H9 (cell line): ENCODE data around the gene ATAT1. TPM values are rescaled to one million over a fixed set of nuclear protein-coding genes. Genes with fewer than 3 reads are reported as not detected.

ENCODE experiments used
- DNase-seq: peaks from one replicate; pipeline ENCODE4 v3.0.0-alpha.2; 2017
- H2AFZ ChIP-seq: one replicate; pipeline ENCODE4 v1.6.1; 2013; ENCODE audit warnings: mild to moderate bottlenecking, low read length, control low read depth, moderate library complexity
- H2AK5ac ChIP-seq: 2 replicates; pipeline ENCODE4 v1.6.1; 2013; ENCODE audit warnings: low read length, control low read depth, mixed read lengths; ENCODE audit not compliant: insufficient read length
- H2BK120ac ChIP-seq: one replicate; pipeline ENCODE4 v1.6.1; 2013; ENCODE audit warnings: low read depth, mild to moderate bottlenecking, low read length, control low read depth, inconsistent platforms; ENCODE audit not compliant: poor library complexity, severe bottlenecking
- H2BK12ac ChIP-seq: 2 replicates; pipeline ENCODE4 v1.6.1; 2013; ENCODE audit warnings: low read length, control low read depth, mixed read lengths, low read depth; ENCODE audit not compliant: insufficient read length
- H2BK15ac ChIP-seq: 2 replicates; pipeline ENCODE4 v1.6.1; 2013; ENCODE audit warnings: low read depth, low read length, control low read depth
- H2BK20ac ChIP-seq: one replicate; pipeline ENCODE4 v1.6.1; 2013; ENCODE audit warnings: low read depth, mild to moderate bottlenecking, low read length, control low read depth, inconsistent platforms; ENCODE audit not compliant: poor library complexity, severe bottlenecking
- H2BK5ac ChIP-seq: 2 replicates; pipeline ENCODE4 v1.6.1; 2013; ENCODE audit warnings: low read length, control low read depth, mixed read lengths; ENCODE audit not compliant: insufficient read length
- H3K14ac ChIP-seq: 2 replicates; pipeline ENCODE4 v1.6.1; 2013; ENCODE audit warnings: low read length, control low read depth; ENCODE audit not compliant: insufficient read depth
- H3K18ac ChIP-seq: 2 replicates; pipeline ENCODE4 v1.6.1; 2013; ENCODE audit warnings: low read depth, mild to moderate bottlenecking, mixed read lengths, low read length, control low read depth; ENCODE audit not compliant: insufficient read length
- H3K23ac ChIP-seq: 2 replicates; pipeline ENCODE4 v1.6.1; 2013; ENCODE audit warnings: low read length, control low read depth, mixed read lengths, low read depth; ENCODE audit not compliant: insufficient read length
- H3K23me2 ChIP-seq: 2 replicates; pipeline ENCODE4 v1.6.1; 2013; ENCODE audit warnings: low read depth, mild to moderate bottlenecking, mixed read lengths, low read length, control low read depth; ENCODE audit not compliant: insufficient read length, poor library complexity, severe bottlenecking
- H3K27ac ChIP-seq: 2 replicates; pipeline ENCODE4 v1.5.1; 2013; ENCODE audit warnings: low read length, control low read depth, mixed read lengths, low read depth; ENCODE audit not compliant: insufficient read length
- H3K27me3 ChIP-seq: 2 replicates; pipeline ENCODE4 v1.6.1; 2013; ENCODE audit warnings: low read length, control low read depth, inconsistent platforms; ENCODE audit not compliant: insufficient read depth
- H3K4ac ChIP-seq: 2 replicates; pipeline ENCODE4 v1.6.1; 2013; ENCODE audit warnings: low read depth, mild to moderate bottlenecking, control low read depth, inconsistent platforms, low read length, moderate library complexity
- H3K4me1 ChIP-seq: 2 replicates; pipeline ENCODE4 v1.6.1; 2013; ENCODE audit warnings: low read length, control low read depth, inconsistent platforms; ENCODE audit not compliant: insufficient read depth
- H3K4me2 ChIP-seq: 2 replicates; pipeline ENCODE4 v1.6.1; 2013; ENCODE audit warnings: low read length, control low read depth, mixed read lengths; ENCODE audit not compliant: insufficient read length, insufficient read depth
- H3K56ac ChIP-seq: 2 replicates; pipeline ENCODE4 v1.6.1; 2013; ENCODE audit warnings: low read depth, mild to moderate bottlenecking, mixed read lengths, low read length, control low read depth; ENCODE audit not compliant: insufficient read length
- H3K79me1 ChIP-seq: 2 replicates; pipeline ENCODE4 v1.6.1; 2013; ENCODE audit warnings: low read depth, mild to moderate bottlenecking, moderate library complexity, low read length, control low read depth, inconsistent platforms; ENCODE audit not compliant: insufficient read depth, poor library complexity, severe bottlenecking
- H3K79me2 ChIP-seq: 2 replicates; pipeline ENCODE4 v1.6.1; 2013; ENCODE audit warnings: low read length, control low read depth, inconsistent platforms; ENCODE audit not compliant: insufficient read depth
- H3K9ac ChIP-seq: 2 replicates; pipeline ENCODE4 v1.6.1; 2013; ENCODE audit warnings: low read length, control low read depth, mixed read lengths; ENCODE audit not compliant: insufficient read length; ENCODE audit errors: extremely low read depth
- H3K9me3 ChIP-seq: one replicate; pipeline ENCODE4 v1.6.1; 2013; ENCODE audit warnings: low read depth, low read length, inconsistent platforms; ENCODE audit not compliant: control insufficient read depth
- H3T11ph ChIP-seq: one replicate; pipeline ENCODE4 v1.6.1; 2013; ENCODE audit warnings: mild to moderate bottlenecking, low read length, control low read depth, inconsistent platforms
- H4K20me1 ChIP-seq: one replicate; pipeline ENCODE4 v1.6.1; 2013; ENCODE audit not compliant: control insufficient read depth, insufficient read length, insufficient read depth
- H4K5ac ChIP-seq: 2 replicates; pipeline ENCODE4 v1.6.1; 2013; ENCODE audit warnings: low read depth, mild to moderate bottlenecking, mixed read lengths, low read length, control low read depth; ENCODE audit not compliant: insufficient read length
- H4K8ac ChIP-seq: replicated peaks from 2 replicates; pipeline ENCODE4 v1.6.1; 2013; ENCODE audit warnings: low read length, control low read depth, mixed read lengths, low read depth; ENCODE audit not compliant: insufficient read length
- H4K91ac ChIP-seq: 2 replicates; pipeline ENCODE4 v1.6.1; 2013; ENCODE audit warnings: low read depth, mild to moderate bottlenecking, moderate library complexity, mixed read lengths, low read length, control low read depth; ENCODE audit not compliant: insufficient read length
- H3K27ac Mint-ChIP-seq, 3 experiments: 2 replicates in 2 of 3; 3 replicates in 1 of 3; pipeline ENCODE4 v1.8.0; 2020 to 2021; ENCODE audit warnings: mixed read lengths in 3 of 3, mild to moderate bottlenecking in 1 of 3, moderate library complexity in 1 of 3
- H3K27me3 Mint-ChIP-seq: 2 replicates; pipeline ENCODE4 v1.8.0; 2021; ENCODE audit warnings: low read depth, mild to moderate bottlenecking, moderate library complexity, mixed read lengths
- H3K36me3 Mint-ChIP-seq, 3 experiments: 2 replicates in 2 of 3; 3 replicates in 1 of 3; pipeline ENCODE4 v1.8.0; 2020 to 2021; ENCODE audit warnings: low read depth in 3 of 3, mixed read lengths in 3 of 3; ENCODE audit not compliant: insufficient read depth in 1 of 3
- H3K4me1 Mint-ChIP-seq, 2 experiments: 2 replicates each; pipeline ENCODE4 v1.8.0; 2020; ENCODE audit warnings: mixed read lengths in 2 of 2
- H3K4me3 Mint-ChIP-seq, 2 experiments: 2 replicates in 1 of 2; 3 replicates in 1 of 2; pipeline ENCODE4 v1.8.0; 2020 to 2021; ENCODE audit warnings: mild to moderate bottlenecking in 2 of 2, mixed read lengths in 2 of 2, moderate library complexity in 1 of 2
- H3K9me3 Mint-ChIP-seq, 2 experiments: 2 replicates in 1 of 2; 3 replicates in 1 of 2; pipeline ENCODE4 v1.8.0; 2020; ENCODE audit warnings: mild to moderate bottlenecking in 2 of 2, mixed read lengths in 2 of 2, moderate library complexity in 1 of 2
- WGBS: extraction: QIAGEN DNeasy Blood & Tissue Kit; methylation state at CpG from one replicate; pipeline ENCODE4 v1.1.7; 2013; ENCODE audit warnings: missing lambda C conversion rate, low lambda C conversion rate, mixed read lengths; ENCODE audit not compliant: insufficient read length; ENCODE audit errors: extremely low coverage; 5-methylcytosine and 5-hydroxymethylcytosine counted together
- total RNA-seq: library from RNA; stranded (reverse); gene quantifications from 2 replicates; pipeline ENCODE4 v1.2.1, GENCODE V29; 2021
- TF ChIP-seq, protein P1 (sequence below): fragments of 200-600 bp; sonication (generic); conservative IDR thresholded peaks from 3 replicates; pipeline ENCODE4 v1.8.0; 2021; ENCODE audit warnings: antibody characterized with exemption, mild to moderate bottlenecking

ATAT1 gene
- total RNA-seq, 1 experiment from 2014 or later, result 20.1 TPM

DNA sequence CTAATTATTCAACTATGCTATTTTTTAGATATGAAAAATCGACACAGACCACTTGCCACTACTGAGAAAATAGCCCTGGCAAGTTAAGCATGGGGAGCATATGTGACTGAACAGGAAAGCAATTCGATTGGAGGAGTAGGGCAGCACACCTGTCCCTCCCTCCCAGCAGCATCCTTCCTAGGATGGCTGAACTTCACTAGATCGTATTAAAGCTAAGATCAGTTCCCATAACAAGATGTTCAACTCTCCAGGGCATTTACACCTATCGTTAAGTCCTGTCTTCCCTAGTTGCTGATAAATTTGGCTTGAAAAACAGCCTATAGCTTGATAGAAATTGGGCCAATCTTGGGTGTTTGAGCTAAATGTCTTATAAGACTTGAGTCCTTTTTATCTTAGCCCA is 16.6 kb upstream of the ATAT1 start:
- Histone ChIP-seq H3K23ac (no peak overlapping the region), H4K91ac (no peak overlapping the region), H3K9me3 (no peaks in the 10 kb centered on the region), H4K5ac (no peak overlapping the region), H2BK20ac (no peak overlapping the region), H3K23me2 (peaks cover 4% of the 10 kb centered on the region), H3K4me1 (peaks cover 4% of the 10 kb centered on the region; the same call in 1 of the 2 replicates), H3K14ac (no peak overlapping the region), H3K9ac (no peak overlapping the region), H3T11ph (no peak overlapping the region), H4K8ac (no peak overlapping the region), H3K27me3 (no peaks in the 10 kb centered on the region), H2AFZ (no peak overlapping the region), H3K27ac (no peak overlapping the region), H2AK5ac (no peak overlapping the region), H4K20me1 (no peaks in the 10 kb centered on the region), H3K56ac (no peak overlapping the region), H3K4me2 (no peak overlapping the region), H2BK5ac (no peak overlapping the region), H2BK12ac (no peak overlapping the region), H3K4ac (no peak overlapping the region), H3K79me2 (no peaks in the 10 kb centered on the region), H3K79me1 (no peaks in the 10 kb centered on the region), H2BK120ac (no peak overlapping the region), H2BK15ac (no peak overlapping the region), H3K18ac (no peak overlapping the region)
- H3K9me3 Mint-ChIP-seq, result no peaks in the 10 kb centered on the region; a peak in 1 of 5 replicates
- H3K27ac Mint-ChIP-seq, result peak overlapping the region in 1 of 3 experiments; percentile 38; a peak in 1 of 7 replicates
- TF ChIP-seq, protein P1, sequence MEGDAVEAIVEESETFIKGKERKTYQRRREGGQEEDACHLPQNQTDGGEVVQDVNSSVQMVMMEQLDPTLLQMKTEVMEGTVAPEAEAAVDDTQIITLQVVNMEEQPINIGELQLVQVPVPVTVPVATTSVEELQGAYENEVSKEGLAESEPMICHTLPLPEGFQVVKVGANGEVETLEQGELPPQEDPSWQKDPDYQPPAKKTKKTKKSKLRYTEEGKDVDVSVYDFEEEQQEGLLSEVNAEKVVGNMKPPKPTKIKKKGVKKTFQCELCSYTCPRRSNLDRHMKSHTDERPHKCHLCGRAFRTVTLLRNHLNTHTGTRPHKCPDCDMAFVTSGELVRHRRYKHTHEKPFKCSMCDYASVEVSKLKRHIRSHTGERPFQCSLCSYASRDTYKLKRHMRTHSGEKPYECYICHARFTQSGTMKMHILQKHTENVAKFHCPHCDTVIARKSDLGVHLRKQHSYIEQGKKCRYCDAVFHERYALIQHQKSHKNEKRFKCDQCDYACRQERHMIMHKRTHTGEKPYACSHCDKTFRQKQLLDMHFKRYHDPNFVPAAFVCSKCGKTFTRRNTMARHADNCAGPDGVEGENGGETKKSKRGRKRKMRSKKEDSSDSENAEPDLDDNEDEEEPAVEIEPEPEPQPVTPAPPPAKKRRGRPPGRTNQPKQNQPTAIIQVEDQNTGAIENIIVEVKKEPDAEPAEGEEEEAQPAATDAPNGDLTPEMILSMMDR, result no peak
- peaks cover 28 to 35% of the 10 kb centered on the region in 2 experiments for H3K4me1 Mint-ChIP-seq
- no peak for DNase-seq
- 0 out of 2 replicates have a peak, but pooled peaks cover 2% of the 10 kb centered on the region for H3K27me3 Mint-ChIP-seq
- H3K4me3 Mint-ChIP-seq, result no peak overlapping the region
- H3K36me3 Mint-ChIP-seq, result peaks cover 41 to 82% (median 67%) of the 10 kb centered on the region in 3 experiments
- WGBS, result no CpG with 5 or more reads among the region's 4 CpGs
